Endothelial cell (in vitro differentiated cells): ENCODE data around the gene KRTAP5-3. TPM values are rescaled to one million over a fixed set of nuclear protein-coding genes. Genes with fewer than 3 reads are reported as not detected.

ENCODE experiments used
- DNase-seq: peaks from one replicate; pipeline ENCODE4 v3.0.0; 2021; ENCODE audit warnings: low spot score
- H3K27ac Mint-ChIP-seq: one replicate; pipeline ENCODE4 v1.8.0; 2021; ENCODE audit warnings: mixed read lengths, inconsistent platforms; ENCODE audit not compliant: unreplicated experiment
- H3K27me3 Mint-ChIP-seq: one replicate; pipeline ENCODE4 v1.8.0; 2021; ENCODE audit warnings: mild to moderate bottlenecking, moderate library complexity, mixed read lengths, inconsistent platforms; ENCODE audit not compliant: unreplicated experiment
- H3K36me3 Mint-ChIP-seq: one replicate; pipeline ENCODE4 v1.8.0; 2021; ENCODE audit warnings: mild to moderate bottlenecking, low read depth, mixed read lengths, inconsistent platforms; ENCODE audit not compliant: unreplicated experiment
- H3K4me1 Mint-ChIP-seq: one replicate; pipeline ENCODE4 v1.8.0; 2021; ENCODE audit warnings: mild to moderate bottlenecking, mixed read lengths, inconsistent platforms; ENCODE audit not compliant: unreplicated experiment
- H3K4me3 Mint-ChIP-seq: one replicate; pipeline ENCODE4 v1.8.0; 2021; ENCODE audit warnings: mild to moderate bottlenecking, mixed read lengths, inconsistent platforms; ENCODE audit not compliant: unreplicated experiment
- H3K9me3 Mint-ChIP-seq: one replicate; pipeline ENCODE4 v1.8.0; 2021; ENCODE audit warnings: mixed read lengths, inconsistent platforms; ENCODE audit not compliant: unreplicated experiment
- total RNA-seq: library from RNA; stranded (reverse); fragmentation: NEBNext Ultra II Directional; extraction: Animal tissue kit (Norgen Biotek cat#: 25700); gene quantifications from one replicate; pipeline ENCODE4 v1.2.1, GENCODE V29; 2021; ENCODE audit not compliant: unreplicated experiment
- TF ChIP-seq, protein P1 (sequence below): fragments of 200-600 bp; sonication (generic); IDR thresholded peaks from one replicate; pipeline ENCODE4 v1.5.0; 2021; ENCODE audit warnings: antibody characterized with exemption; ENCODE audit not compliant: unreplicated experiment

The KRTAP5-3 gene
- total RNA-seq, 1 donor from 2014 or later, result not detected

DNA sequence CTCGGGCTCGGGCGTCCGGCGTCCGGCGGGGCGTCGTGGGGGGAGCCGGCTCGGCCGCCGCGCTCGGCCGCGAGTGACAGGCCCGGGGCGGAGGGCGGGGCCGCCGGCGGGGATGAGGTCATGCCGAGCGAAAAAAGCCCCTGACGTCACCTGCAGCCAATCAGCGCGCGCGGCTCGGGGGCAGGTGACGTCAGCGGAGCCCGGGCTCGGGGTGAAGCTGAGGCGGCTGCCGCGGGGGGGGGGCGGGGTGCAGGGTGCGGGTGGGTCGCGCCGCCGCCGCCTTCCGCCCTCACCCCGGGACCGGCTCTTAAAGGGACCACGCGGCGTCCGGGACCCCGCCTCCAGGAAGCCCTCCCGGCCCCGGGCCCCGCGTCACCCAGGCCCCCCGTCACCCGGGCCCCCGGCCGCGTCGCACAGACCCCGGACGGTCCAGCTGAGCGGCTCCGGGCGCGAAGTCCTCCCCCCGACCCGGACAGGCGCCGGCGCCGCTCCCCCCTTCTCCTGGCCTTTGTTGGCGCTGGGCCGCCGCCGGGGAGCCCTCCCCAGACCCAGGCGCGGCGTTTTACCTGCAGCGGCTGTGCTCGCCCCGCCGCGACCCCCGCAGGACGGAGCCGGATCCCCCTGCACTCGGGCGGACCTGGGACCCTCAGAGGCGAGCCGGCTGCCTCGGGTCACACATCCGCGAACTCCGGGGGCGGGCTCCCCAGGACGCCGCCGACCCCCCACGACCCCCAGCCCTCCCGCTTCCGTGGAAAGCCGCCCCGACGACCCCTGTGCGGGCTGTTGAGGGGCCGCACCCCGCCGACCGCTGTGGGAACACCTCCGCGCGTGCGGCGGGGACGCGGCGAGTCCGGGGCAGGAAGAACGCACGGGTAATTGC is 35.8 kb downstream of the KRTAP5-3 start, which contains the start of gene DUSP8:
TSS of gene DUSP8 (minus strand) at position 75 of the 880 bp plus-strand sequence. CDS start 6,445 bp downstream, outside the sequence.
- no peaks in the 10 kb centered on the region for H3K36me3 Mint-ChIP-seq
- peaks cover 12% of the 10 kb centered on the region for H3K27me3 Mint-ChIP-seq
- no peak within 1 kb of the TSS for H3K4me3 Mint-ChIP-seq
- peaks cover 5% of the 10 kb centered on the region for H3K4me1 Mint-ChIP-seq
- TF ChIP-seq, protein P1, sequence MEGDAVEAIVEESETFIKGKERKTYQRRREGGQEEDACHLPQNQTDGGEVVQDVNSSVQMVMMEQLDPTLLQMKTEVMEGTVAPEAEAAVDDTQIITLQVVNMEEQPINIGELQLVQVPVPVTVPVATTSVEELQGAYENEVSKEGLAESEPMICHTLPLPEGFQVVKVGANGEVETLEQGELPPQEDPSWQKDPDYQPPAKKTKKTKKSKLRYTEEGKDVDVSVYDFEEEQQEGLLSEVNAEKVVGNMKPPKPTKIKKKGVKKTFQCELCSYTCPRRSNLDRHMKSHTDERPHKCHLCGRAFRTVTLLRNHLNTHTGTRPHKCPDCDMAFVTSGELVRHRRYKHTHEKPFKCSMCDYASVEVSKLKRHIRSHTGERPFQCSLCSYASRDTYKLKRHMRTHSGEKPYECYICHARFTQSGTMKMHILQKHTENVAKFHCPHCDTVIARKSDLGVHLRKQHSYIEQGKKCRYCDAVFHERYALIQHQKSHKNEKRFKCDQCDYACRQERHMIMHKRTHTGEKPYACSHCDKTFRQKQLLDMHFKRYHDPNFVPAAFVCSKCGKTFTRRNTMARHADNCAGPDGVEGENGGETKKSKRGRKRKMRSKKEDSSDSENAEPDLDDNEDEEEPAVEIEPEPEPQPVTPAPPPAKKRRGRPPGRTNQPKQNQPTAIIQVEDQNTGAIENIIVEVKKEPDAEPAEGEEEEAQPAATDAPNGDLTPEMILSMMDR, result no peak
- DNase-seq, result peak; percentile 86
- H3K9me3 Mint-ChIP-seq, result no peaks in the 10 kb centered on the region
- H3K27ac Mint-ChIP-seq, result no peak within 1 kb of the TSS

DNA sequence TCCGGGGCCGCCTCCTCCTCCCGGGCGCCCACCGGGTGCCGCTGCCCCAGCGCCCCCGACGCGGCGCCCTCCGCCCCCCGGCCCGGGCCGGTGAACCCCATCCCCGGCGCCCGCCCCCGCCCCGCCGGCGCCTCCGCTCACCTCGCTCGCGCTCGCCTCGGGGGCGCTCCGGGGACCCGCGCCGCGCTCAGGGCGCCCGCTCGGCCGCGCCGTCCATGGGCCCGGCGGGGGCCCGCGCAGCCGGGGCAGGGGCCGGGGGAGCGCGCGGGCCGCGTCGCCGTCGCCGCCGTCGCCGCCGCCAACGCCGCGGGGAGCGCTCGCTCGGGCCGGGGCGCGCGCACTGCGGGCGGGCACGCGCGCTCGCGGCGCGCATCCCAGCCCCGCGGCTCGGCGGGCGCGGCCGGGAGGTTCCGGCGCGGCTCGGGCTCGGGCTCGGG is 36.5 kb downstream of the KRTAP5-3 start:
- no peak for DNase-seq
- no peak overlapping the region for H3K4me3 Mint-ChIP-seq
- no peaks in the 10 kb centered on the region for H3K9me3 Mint-ChIP-seq
- peaks cover 15% of the 10 kb centered on the region for H3K27me3 Mint-ChIP-seq
- H3K36me3 Mint-ChIP-seq, result no peaks in the 10 kb centered on the region
- TF ChIP-seq, protein P1, result no peak
- H3K27ac Mint-ChIP-seq, result no peak overlapping the region
- peaks cover 4% of the 10 kb centered on the region for H3K4me1 Mint-ChIP-seq

DNA sequence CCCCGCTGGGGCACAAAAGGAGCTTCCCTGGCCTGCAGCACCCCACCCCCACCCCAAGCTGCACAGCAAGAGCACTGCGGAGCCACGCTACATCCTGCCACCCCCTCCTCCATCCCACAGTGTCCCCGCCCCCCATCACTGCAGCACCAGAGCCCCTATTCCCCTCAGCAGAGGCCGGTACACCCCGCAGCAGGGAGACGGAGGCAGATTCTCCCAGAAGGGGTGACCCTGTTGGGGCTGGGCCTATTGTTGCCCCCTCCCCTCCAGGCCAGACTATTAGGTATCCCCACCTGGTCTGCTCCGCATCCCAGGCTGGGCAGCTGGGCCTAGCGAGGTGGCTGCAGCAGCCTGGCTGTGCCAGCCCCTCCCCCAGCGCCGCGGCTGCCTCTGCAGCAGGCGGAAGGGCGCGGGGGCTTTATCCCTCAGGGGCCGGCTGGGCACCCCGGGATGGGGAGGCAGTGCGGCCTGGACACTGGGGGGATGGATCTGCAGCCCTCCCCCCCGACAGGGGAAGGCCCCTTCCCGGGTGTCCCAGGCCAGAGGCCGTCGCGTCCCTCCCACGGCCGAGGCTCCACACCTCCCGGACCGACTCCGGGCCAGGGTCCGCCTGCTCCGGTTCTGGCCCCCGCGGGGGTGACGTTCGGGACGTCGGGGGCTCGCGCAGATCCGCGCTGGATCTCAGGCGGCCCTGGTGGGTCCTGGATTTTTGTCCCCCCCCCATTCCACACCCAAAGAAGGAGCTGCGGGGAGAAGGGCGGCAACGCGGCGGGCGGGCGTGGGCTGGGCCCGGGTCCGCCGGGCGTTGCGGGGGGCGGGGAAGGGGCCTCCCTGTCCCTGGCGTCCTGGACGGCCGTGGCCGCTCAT is 37.1 kb downstream of the KRTAP5-3 start:
- H3K27ac Mint-ChIP-seq, result no peak overlapping the region
- DNase-seq, result peak; percentile 13

DNA sequence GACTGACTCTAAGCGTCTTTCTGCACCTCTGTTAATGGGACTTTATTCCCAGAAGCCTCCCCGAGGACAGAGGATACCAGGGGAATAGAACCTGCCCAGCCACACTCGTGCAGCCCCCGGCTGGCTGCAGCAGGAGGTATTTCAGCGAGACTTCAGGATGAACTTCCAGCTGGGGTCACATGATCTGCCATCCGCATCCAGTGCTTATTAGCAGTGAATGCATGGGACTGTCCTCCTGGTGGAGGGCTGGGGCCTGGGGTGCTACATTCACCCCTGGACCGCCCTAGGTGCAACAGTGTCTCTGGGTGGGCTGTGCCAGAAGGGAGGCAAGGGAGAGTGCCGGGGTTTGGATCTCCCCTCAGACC is 37.8 kb downstream of the KRTAP5-3 start:
- H3K27me3 Mint-ChIP-seq, result peaks cover 15% of the 10 kb centered on the region
- H3K36me3 Mint-ChIP-seq, result no peaks in the 10 kb centered on the region
- TF ChIP-seq, protein P1, result no peak
- H3K4me1 Mint-ChIP-seq, result peaks cover 3% of the 10 kb centered on the region
- no peak overlapping the region for H3K27ac Mint-ChIP-seq
- no peaks in the 10 kb centered on the region for H3K9me3 Mint-ChIP-seq
- DNase-seq, result no peak
- H3K4me3 Mint-ChIP-seq, result peak overlapping the region; percentile 42

More for the DNA sequence above, 37.1 kb downstream of the KRTAP5-3 start:
- Mint-ChIP-seq H3K4me3 (peak overlapping the region; percentile 42), H3K27me3 (peaks cover 16% of the 10 kb centered on the region), H3K4me1 (peaks cover 3% of the 10 kb centered on the region), H3K9me3 (no peaks in the 10 kb centered on the region), H3K36me3 (no peaks in the 10 kb centered on the region)
- TF ChIP-seq, protein P1, result no peak
